M059J (cell line): Measurements from ENCODE around the gene MTFR2. TPM values are rescaled to one million over a fixed set of nuclear protein-coding genes. Genes with fewer than 3 reads are reported as not detected.
A peak's percentile ranks its signal among the peaks of the same experiment; 100 is the strongest.
"Not testable (repeated sequence)": the region's sequence is repeated elsewhere in the genome, so short reads cannot be mapped to it uniquely, and the experiment has no call there.

Experiments
- DNase-seq: peaks from one replicate; pipeline ENCODE4 v3.0.0-alpha.2; 2012; ENCODE audit warnings: low read depth
- total RNA-seq: library from RNA; depleted of rRNA; stranded (reverse); fragments of >200 nt; shearing (Covaris generic); gene quantifications from 2 replicates; pipeline ENCODE4 v1.2.3, GENCODE V29; 2014

Gene MTFR2
- total RNA-seq, 1 experiment from 2014 or later = 12.4 TPM

GRCh38 chr6:136235233-136235564 lies 14.9 kb downstream of the MTFR2 start:
- DNase-seq = peak; percentile 64

GRCh38 chr6:136232701-136233100 lies 17.4 kb downstream of the MTFR2 start:
- DNase-seq = no peak

- peak; percentile 23 for DNase-seq
These were observed 19.8 kb downstream of the MTFR2 start for GRCh38 chr6:136230219-136230853.

DNA sequence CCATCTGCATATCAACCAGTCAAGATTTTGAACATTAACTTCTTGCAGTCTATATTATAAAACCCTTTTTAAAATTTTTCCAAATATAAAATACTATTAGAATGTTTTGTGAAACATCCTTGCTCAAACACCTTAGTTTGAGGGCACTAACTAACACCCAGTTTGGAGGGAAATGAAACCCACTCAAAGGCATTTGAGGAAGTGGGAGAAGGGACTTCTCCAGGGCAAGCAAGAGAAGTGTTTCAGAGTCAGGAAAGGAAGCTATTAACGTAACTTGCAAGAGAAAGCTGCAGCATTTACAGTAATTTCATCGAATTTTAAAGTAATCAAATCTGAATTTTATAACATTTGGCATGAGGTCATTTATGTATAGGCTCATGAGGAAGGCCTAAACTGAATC lies 21.3 kb downstream of the MTFR2 start:
- no peak for DNase-seq

GRCh38 chr6:136226674-136227377 lies 23.3 kb downstream of the MTFR2 start:
- no peak for DNase-seq

DNA sequence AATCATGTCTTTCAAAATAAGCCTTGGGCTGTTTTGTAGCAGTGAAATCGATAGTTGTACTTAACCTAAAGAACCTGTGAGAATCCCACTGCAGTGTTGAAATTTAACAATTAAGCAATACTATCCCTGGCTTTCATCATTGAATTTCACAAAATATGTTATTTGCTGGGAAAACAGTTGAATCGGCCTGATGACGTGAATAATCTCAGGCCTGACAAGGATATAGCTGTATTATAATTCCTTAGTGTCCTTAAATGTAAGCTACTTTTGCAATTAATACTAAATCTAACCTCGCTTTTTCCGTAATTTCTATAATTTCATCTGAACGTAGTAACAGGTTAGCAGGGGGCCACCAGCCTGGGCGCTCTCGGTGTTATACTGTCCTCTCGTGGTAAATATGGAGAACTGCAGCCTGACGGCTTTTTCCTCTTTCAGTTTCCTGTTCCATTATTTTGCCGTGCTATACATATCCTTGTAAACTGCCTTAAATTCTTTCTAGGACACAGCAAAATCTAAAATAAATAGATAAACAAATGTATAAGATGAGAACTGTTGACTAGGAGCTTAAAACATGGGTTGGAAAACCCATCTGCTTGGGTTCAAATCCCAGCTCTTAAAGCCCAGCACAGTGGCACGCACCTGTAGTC lies 24.0 kb downstream of the MTFR2 start:
- DNase-seq = peak; percentile 55

GRCh38 chr6:136225496-136225895 lies 24.6 kb downstream of the MTFR2 start:
- peak; percentile 41 for DNase-seq

DNA sequence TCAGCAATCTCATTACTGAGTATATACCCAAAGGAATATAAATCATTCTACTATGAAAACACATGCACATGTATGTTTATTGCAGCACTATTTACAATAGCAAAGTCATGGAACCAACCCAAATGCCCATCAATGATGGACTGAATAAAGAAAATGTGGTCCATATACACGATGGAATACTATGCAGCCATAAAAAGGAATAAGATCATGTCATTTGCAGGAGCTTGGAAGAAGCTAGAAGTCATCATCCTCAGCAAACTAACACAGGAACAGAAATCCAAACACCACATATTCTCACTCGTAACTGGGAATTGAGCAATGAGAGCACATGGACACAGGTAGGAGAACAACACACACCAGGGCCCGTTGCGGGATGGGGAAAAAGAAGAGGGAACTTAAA lies 25.1 kb downstream of the MTFR2 start:
- DNase-seq = not testable (repeated sequence)

- DNase-seq = no peak
These were observed 33.4 kb downstream of the MTFR2 start for GRCh38 chr6:136216503-136217401.

DNA sequence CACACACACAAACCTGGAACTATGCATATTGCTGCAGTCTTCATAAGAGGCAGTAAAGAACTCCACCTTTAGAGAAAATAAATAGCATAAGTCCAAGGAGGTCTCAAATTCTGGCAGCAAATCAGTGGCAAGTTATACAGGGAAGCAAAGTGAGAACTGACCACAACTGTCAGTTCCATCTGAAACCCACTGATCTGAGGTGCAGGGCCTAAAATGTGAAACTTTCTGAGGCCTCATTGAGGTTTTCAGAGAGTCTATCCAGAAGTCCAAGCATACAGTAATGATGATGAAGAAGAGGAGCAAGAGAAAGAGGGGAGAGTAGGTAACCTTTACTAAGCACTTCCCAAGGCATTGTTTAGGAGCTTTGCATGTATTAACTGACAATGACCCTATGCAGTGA lies 36.3 kb downstream of the MTFR2 start:
- no peak for DNase-seq

GRCh38 chr6:136213012-136213539 lies 37.0 kb downstream of the MTFR2 start:
- no peak for DNase-seq

DNA sequence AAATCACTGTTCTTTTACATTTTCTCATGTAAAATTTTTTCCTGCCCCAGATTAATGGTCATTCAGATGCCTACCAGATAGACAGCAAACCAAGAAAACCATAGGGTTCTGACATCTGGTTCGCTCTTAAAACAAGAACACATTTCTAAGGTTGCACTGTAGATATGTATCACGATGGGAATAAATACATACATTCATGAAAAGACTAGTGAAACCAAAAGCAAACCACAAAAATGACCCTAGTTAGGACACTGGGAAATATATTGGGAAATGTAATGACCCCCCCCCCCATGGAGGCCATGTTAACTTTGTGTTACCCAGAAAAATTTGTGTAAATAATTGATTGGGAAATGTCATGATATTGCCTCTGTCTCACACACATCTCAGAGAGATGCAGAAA lies 37.5 kb downstream of the MTFR2 start:
- DNase-seq = no peak

- DNase-seq = peak; percentile 12
These were observed 39.5 kb downstream of the MTFR2 start for GRCh38 chr6:136210398-136211165.

DNA sequence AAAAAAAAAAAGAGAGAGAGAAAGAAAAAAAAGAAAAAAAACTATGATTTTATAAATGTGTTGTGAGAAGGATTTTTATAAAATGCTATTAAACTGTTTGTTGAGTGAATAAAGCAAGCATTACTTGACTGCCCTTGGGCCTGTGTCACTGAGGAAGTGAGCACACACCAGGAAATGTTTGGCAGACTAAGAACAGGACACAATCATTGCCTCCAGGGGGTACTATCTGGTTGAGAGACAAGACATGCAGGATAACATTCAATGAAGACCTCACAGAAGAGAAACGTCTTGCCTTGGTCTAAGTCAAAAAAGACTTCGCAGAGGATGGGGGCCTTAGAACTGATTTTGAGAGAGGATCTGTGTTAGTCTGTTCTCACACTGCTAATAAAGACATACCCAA lies 40.6 kb downstream of the MTFR2 start:
- DNase-seq = no peak

DNA sequence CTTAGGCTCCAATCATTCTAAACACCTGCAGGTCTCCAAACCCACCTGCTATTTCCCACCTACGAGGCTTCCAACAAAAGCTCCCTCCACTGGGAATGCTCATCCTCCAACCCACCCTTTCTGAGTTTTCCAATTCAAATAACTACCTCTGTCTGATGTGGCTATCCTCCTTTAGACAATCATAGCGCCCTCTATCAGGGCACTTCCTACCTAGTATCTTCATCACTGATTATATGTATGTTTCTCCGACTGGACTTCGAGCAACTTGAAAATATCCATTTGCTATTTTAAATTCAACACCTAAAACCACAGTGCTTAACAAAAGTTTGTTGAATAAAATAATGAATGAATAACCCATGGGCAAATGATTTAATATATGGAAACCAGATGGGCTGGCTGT lies 41.3 kb downstream of the MTFR2 start:
- no peak for DNase-seq

GRCh38 chr6:136201732-136202131 lies 48.4 kb downstream of the MTFR2 start:
- DNase-seq = peak; percentile 36

GRCh38 chr6:136192902-136193301 lies 57.2 kb downstream of the MTFR2 start:
- DNase-seq = no peak

- no peak for DNase-seq
These were observed 58.4 kb downstream of the MTFR2 start for GRCh38 chr6:136191606-136192312.

- DNase-seq = peak; percentile 26
These were observed 61.0 kb downstream of the MTFR2 start for GRCh38 chr6:136189104-136189503.

- DNase-seq = no peak
These were observed 61.6 kb downstream of the MTFR2 start for GRCh38 chr6:136188486-136188885.
